Testis (tissue), 2 donors: ENCODE measurements around the gene TDRD12.

ENCODE experiments used
- CTCF ChIP-seq, 3 experiments: fragments of 450-650 bp in 2 of 3; fragments of 200-600 bp in 1 of 3; sonication (generic) in 1 of 3; IDR thresholded peaks; one replicate each; pipeline ENCODE4 v1.5.1; 2016 to 2019; ENCODE audit warnings: antibody characterized with exemption in 3 of 3, mild to moderate bottlenecking in 2 of 3, moderate library complexity in 1 of 3
- POLR2A ChIP-seq: fragments of 450-650 bp; IDR thresholded peaks from one replicate; pipeline ENCODE4 v1.6.1; 2017; ENCODE audit warnings: antibody characterized with exemption, mild to moderate bottlenecking, moderate library complexity

DNA sequence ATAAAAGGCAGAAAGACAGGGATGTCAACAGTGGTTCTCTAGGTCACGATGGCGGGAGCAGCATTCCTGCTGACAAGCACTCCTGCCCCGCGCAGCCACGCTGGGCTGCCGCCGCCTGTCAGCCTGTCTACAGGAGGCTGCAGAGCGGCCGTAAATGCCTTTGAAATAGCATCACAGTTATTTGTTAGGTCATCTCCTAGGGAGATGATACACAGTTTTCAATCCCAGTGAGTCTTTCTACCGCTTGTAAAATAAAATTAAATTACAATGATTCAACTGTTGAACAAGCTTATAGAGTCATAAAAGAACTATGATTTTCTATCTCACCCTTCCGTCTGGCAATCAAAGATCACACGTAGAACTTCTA, 157.3 kb downstream of the TDRD12 start:
- TF ChIP-seq CTCF (IDR thresholded peaks at IDR 0.05) (no peak), POLR2A (no peak)
